HG03439 (cell line): ENCODE results near the gene OR1K1.
"Not testable (repeated sequence)": the region's sequence is repeated elsewhere in the genome, so short reads cannot be mapped to it uniquely, and the experiment has no call there.

Experiments used
- ATAC-seq: cut with Tn5 transposase; IDR thresholded peaks from one replicate; pipeline ENCODE4 v1.9.1; 2021; ENCODE audit warnings: mild to moderate bottlenecking, moderate library complexity; ENCODE audit not compliant: unreplicated experiment

OR1K1 gene, protein sequence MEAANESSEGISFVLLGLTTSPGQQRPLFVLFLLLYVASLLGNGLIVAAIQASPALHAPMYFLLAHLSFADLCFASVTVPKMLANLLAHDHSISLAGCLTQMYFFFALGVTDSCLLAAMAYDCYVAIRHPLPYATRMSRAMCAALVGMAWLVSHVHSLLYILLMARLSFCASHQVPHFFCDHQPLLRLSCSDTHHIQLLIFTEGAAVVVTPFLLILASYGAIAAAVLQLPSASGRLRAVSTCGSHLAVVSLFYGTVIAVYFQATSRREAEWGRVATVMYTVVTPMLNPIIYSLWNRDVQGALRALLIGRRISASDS

DNA sequence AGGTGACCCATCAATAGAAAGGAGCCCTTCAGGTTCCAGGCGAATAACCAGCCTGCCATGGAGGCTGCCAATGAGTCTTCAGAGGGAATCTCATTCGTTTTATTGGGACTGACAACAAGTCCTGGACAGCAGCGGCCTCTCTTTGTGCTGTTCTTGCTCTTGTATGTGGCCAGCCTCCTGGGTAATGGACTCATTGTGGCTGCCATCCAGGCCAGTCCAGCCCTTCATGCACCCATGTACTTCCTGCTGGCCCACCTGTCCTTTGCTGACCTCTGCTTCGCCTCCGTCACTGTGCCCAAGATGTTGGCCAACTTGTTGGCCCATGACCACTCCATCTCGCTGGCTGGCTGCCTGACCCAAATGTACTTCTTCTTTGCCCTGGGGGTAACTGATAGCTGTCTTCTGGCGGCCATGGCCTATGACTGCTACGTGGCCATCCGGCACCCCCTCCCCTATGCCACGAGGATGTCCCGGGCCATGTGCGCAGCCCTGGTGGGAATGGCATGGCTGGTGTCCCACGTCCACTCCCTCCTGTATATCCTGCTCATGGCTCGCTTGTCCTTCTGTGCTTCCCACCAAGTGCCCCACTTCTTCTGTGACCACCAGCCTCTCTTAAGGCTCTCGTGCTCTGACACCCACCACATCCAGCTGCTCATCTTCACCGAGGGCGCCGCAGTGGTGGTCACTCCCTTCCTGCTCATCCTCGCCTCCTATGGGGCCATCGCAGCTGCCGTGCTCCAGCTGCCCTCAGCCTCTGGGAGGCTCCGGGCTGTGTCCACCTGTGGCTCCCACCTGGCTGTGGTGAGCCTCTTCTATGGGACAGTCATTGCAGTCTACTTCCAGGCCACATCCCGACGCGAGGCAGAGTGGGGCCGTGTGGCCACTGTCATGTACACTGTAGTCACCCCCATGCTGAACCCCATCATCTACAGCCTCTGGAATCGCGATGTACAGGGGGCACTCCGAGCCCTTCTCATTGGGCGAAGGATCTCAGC lies at the start of gene OR1K1:
TSS of gene OR1K1 (plus strand) at position 58 of the 995 bp plus-strand sequence. CDS start at position 58, 0 bp downstream.
- no peak for ATAC-seq

DNA sequence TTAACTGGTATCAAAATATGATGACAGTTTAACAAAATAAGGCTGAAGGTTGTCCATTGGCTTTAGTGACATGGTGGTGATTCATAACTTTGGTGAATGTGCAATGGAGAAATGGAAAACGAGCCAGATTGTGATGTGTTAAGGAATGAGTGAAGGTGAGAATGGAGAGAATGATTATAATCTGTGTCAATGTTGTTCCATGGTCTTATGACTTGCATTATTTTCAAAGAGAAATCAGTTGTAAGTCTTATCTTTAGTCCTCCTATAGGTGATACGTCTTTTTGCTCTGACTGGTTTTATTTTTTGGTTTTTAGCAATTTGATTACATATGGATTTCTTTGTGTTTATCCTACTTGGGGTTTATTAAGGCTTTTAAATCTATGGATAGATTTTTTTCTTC lies 45.1 kb upstream of the OR1K1 start:
- ATAC-seq, result no peak

DNA sequence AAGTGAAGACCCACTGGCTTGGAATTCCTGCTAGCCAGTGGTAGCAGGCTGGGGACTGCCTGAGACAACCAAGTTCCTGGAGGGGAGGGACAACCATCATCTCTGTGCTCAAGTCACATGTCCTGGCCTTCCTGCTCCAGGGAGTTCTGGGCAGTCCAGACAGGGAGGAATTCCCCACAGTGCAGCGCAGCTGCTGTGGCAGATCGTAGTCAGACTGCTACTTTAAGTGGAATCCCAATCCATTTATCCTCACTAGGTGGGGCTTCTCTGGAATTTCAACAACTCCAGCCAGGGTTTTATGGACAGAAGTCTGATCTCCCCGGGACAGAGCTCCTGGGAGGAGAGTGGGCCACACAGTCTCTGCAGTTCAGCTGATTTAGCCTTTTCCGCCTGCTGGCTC lies 32.1 kb upstream of the OR1K1 start:
- ATAC-seq, result no peak

DNA sequence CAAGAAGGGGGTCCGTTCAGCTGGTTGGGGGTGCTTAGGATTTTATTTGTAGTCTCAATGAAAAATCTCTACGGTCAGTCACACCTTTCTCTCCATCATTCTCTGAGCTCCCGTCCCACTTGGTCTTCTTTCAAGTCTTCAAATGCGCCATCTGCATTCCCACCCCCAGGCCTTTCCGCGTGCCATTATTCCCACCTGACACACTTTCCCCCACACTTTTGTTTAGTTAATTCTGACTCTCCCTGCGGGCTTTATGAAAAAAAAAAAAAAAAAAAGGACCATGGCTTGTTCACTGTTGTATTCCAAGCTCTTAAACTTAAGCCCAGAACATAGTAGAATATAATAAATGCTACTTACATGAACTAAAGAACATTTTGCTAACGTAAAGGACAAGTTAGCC lies 22.9 kb upstream of the OR1K1 start:
- ATAC-seq, result no peak

DNA sequence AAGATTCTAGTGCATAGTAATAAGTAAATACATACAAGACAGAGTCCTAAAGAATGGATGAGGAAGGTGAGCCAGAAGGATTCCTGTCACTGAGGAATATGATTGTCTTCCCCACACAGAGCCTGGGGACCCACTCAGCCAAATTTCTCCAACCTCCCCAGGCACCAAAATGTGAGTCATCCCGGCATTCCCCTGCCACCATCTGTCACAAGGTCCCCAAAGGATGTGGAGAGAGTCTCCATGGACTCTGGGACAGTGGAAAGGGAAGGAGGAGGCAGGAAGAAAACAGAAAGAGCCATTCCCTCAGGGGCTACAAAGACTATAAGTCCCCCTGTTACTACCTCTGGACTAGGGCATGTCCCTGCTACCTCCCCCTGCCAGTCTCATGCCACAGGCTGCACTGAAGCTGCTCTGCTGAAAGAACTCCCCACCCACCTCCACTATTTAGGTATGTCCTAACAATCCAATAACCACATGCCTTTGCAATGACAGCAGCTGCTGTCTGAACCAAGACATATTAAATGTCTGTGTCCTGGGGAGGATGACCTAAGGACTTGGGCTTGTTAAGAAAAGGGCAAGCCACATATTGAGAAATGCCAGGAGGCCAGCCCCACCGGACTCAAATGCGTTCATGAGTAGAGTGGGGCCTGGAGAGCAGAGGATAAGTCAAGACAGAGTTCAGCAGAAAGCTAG lies 21.8 kb upstream of the OR1K1 start:
- no peak for ATAC-seq

DNA sequence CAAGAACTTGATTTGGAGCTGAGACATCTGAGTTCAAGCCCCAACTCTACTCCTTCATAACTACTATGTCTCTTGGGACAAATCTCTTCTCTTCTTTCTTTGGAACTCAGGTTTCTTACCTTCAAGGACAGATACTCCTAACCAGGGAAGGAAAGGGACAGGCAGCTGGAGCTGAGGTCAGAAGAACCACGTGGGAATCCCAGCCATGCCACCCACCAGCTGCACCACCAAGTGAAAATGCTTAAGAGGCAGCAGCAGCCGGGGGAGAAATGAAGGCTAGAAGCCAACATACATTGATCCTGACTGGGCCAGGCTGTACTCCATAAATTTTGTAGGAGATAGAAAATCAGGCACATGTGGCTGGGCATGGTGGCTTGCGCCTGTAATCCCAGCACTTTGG lies 20.7 kb upstream of the OR1K1 start:
- no peak for ATAC-seq

DNA sequence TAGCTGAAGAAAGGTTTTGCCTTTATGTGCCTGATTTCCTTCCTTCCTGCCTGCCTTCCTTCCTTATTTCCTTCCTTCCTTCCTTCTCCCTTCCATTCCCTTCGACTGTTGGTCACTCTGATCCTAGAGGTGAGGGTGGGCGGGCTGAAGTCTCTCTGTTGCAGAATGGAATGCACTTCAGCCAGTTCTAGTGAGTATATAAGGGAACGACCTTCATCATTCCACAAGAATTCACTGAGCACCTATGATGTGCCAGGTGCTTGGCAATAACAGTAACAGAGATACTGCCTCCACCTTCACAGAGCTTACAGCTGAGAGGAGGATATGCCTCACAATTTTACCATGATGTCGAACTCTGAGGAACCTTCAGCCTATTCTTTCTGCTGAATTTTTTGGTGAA lies 19.9 kb upstream of the OR1K1 start:
- ATAC-seq, result no peak

DNA sequence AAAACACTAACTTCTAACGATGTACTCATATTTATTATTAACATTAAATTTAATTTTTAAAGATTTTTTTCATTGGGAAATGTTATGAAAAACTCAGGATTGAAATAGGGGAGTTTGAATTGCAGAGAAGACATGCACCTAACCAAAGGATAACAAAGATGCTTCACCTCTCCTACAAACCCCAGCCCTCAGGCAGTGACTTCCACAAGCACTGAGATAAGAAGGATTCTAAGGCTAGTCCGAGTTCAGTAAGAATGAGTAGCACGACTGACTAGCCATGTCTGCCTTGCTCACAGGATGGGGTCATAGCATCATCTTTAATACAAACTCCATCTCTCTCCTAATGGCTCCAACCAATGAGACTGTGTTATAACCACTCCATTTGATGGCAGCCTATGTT lies 18.3 kb upstream of the OR1K1 start:
- ATAC-seq, result no peak

DNA sequence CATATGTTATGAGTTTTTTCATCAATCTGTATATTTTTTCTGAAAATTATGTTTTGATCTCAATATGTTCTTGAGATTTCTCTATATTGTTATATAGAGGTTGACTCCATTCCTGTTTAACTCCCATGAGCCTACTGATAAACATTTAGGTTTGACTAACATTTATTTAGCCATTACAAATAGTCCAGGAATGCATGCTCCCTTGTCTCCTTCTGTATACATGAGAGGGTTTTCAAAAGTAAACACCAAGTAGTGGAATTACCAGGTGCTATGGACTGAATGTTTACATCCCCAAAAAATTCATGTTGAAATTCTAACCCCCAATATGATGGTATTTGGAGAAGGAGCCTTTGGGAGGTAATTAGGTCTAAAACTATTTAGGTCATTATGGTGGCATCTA lies 14.7 kb upstream of the OR1K1 start:
- ATAC-seq, result no peak

DNA sequence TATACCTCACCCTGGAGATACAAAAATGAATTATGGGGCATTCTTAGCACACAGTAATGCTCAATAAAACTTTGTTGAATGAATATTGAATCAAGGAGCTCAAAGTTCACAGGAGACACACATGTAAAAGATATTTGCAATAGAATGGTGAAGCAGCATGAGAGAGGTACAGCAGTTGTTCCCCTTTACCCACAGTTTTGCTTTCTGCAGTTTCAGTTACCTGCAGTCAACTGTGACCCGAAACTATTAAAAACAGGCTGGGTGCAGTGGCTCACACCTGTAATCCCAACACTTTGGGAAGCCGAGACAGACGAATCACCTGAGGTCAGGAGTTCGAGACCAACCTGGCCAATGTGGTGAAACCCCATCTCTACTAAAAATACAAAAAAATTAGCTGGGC lies 13.6 kb upstream of the OR1K1 start:
- ATAC-seq, result no peak

DNA sequence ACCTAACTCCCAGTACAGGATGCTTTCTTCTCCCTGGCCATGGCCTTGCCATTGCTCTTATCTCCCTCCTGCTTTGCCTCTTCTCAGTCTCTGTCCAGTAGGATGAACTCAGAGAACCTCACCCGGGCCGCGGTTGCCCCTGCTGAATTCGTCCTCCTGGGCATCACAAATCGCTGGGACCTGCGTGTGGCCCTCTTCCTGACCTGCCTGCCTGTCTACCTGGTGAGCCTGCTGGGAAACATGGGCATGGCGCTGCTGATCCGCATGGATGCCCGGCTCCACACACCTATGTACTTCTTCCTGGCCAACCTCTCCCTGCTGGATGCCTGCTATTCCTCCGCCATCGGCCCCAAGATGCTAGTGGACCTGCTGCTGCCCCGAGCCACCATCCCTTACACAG lies 11.1 kb upstream of the OR1K1 start, which contains the start of gene OR5C1:
TSS of gene OR5C1 (plus strand) at position 103 of the 400 bp plus-strand sequence. CDS start at position 103, 0 bp downstream.
- ATAC-seq, result no peak

DNA sequence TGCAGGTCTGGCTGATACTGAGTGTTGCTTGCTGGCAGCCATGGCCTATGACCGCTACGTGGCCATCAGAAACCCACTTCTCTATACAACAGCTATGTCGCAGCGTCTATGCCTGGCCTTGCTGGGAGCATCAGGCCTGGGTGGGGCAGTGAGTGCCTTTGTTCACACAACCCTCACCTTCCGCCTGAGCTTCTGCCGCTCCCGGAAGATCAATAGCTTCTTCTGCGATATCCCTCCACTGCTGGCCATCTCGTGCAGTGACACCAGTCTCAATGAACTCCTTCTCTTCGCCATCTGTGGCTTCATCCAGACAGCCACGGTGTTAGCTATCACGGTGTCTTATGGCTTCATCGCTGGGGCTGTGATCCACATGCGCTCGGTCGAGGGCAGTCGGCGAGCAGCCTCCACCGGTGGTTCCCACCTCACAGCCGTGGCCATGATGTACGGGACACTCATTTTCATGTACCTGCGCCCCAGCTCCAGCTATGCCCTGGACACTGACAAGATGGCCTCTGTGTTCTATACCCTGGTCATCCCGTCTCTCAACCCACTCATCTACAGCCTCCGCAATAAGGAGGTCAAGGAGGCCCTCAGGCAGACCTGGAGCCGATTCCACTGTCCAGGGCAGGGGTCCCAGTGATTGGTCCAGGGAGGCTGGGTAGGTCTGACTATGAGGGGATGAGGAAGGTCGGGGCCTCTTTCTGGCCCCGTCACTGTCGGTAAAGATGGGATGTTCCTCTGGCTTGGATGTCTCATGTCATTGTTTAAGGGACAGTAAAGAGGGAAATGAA lies 10.5 kb upstream of the OR1K1 start:
- ATAC-seq, result no peak

DNA sequence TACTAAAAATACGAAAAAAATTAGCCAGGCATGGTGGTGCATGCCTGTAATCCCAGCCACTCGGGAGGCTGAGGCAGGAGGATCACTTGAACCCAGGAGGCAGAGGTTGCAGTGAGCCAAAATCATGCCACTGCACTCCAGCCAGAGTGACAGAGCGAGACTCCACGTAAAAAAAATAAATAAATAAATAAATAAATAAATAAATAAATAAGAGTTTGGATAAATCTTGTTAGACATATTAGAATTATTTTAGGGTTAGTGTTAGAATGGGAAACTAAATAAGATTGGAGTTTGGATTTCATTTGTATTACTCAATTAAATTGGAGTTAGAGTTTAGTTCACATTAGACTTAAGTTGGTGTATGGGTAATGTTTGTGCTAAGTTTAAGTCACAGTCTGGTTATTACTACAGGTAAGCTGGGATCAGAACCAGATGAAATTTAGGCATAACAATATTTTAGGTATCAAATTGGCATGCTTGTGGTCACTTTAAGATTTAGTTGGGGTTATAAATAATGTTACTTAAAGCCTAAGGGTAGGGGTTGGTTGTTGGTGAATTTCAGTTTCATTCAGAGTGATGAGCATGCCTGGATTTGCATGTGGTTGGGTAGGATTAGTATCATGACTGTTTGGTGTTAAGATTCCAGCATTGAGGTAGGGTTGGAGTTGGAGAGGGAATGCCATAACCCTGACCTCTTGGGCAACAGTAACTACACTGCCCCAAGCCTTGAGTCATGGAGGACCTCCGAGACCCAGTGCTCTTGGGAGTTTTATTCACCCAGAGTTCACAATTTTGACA lies 7.9 kb upstream of the OR1K1 start:
- ATAC-seq, result no peak

DNA sequence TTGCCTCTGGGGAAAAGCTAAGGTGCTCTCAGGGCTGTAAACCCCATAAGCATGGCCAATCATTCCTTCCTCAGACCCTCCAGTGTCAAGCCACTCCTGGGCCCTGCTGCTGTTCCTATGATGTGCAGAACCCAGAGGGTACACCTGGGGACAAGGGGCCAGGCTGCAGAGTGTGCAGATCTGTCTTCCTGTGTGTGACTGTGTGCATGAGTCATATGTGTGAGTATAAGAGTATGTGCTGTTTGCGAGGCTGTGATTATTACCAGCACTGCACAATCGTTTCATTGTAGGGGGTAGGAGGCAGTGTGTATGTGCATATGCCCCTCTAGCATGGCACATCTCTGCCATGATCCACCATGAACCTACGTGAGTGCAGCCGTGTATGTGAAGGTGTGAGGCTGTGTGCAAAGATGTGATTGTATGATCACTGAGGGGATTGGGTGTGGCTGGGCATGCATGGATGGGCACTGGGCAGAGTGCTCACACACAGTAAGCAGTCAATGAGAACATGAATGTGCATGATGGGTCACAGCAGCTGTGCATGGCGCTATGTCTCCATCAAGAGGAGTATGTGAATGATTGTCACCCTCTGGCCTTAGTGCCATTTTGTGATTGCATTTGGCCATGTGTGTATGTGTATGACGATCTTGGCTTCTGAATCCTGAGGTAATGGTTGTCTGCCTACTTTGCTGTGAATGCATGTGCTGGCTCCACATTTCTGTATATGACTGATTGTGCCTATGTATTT lies 2.4 kb upstream of the OR1K1 start:
- no peak for ATAC-seq

DNA sequence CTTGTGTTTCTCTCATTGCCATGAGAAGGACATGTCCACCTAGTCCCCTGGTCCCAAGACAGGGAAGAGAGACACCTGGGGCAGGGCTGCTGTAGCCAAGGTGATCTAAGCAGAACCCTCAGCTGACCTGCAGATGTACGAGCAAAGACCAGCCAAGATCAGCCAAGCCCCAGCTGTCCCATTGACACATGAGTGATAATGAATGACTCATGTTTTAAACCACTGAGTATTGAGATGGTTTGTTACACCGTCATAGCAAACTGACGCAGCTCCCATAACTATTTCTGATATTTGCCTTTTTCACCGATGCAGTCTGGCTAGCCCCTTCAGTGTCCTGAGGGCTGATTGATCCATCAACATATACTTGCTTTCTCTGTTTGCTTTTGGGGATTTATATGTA lies 6.7 kb downstream of the OR1K1 start:
- no peak for ATAC-seq

DNA sequence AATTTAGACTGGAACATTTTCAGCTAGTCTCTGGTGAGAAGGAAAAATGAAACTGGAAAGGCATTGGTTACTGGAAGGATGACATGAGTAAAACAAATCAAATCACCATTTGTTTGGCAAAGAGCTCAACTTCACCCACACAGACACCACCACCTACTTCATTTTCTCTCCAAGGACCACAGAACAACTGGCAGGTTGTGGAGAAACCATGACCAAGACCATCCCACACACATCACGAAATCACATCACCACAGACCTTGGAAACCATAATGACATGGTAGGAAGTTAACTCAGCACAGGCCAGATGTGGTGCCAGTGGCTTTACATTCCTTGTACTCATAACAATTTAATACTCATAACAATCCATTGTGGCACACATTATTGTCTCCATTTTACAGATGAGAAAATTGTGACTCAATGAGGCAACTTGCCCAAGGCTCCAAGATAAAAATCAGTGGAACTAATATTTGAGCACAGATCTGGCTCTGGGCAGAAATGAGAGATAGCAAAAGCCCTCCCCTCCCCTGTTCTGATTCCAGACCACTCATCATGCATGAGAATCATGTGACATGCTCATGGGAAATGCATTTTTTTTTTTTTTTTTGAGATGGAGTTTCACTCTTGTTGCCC lies 7.5 kb downstream of the OR1K1 start:
- ATAC-seq, result no peak

DNA sequence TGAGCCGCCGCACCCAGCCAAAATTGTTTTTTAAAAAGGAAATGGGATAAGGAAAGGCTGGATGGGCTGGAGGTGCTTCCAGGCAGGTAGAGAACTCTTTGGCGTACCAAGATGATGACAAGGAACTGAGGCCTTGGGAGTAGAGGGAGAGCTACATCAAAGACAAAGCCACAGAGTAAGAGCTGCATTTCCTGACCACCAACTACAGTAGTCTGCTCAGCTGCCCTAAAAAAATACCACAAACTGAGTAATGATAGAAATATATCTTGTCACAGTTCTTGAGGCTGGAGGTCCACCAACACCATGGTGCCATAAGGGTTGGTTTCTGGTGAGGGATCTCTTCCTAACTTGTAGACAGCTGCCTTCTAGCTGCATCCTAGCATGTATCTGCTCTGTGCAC lies 8.2 kb downstream of the OR1K1 start:
- ATAC-seq, result no peak

DNA sequence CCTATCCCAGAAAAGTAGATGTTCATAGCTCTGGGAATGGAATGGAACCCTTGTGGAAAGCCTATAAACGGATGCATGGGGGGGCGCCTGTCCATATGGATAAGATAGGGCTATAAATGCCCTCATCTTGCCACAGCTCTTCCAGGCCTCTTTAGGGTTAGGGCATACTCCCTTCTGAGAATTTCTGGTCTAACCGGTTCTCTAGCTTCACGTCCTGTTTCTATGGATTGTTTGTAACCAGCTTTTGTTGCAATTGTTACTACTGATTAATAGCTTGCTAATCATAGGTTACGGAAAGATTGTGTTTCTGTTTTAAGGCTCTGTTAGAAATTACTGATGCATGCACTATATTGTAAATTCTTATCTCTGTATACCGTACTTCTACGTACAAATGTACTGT lies 9.3 kb downstream of the OR1K1 start:
- not testable (repeated sequence) for ATAC-seq
